WTC11 (cell line): Measurements from ENCODE around the gene CEP85. TPM values are rescaled to one million over a fixed set of nuclear protein-coding genes. Genes with fewer than 3 reads are reported as not detected.

Experiments
- ATAC-seq: fragments of 200-7000 bp; cut with Tn5 transposase; 2 replicates; pipeline ENCODE4 v1.10.0; 2021; ENCODE audit warnings: mild to moderate bottlenecking, moderate library complexity
- CTCF ChIA-PET: fragments of 300-600 bp; sonication (Branson Sonifier 250); formaldehyde crosslinking; loops from one replicate; lab custom pipeline; 2021; ENCODE audit warnings: antibody characterized with exemption; lab: Charles Lee
- POLR2A ChIA-PET: fragments of 350-600 bp; sonication (Branson Sonifier 250); formaldehyde crosslinking; loops from one replicate; lab custom pipeline; 2021; ENCODE audit warnings: antibody characterized with exemption; lab: Charles Lee
- DNase-seq: peaks from one replicate; pipeline ENCODE4 v3.0.0; 2021; ENCODE audit warnings: low spot score
- H3K27ac Mint-ChIP-seq: 2 replicates; pipeline ENCODE4 v1.8.0; 2021; ENCODE audit warnings: mixed read lengths
- H3K27me3 Mint-ChIP-seq: 2 replicates; pipeline ENCODE4 v1.8.0; 2021; ENCODE audit warnings: low read depth, mild to moderate bottlenecking, moderate library complexity, mixed read lengths
- H3K36me3 Mint-ChIP-seq: 2 replicates; pipeline ENCODE4 v1.8.0; 2021; ENCODE audit warnings: mixed read lengths
- H3K4me1 Mint-ChIP-seq: 2 replicates; pipeline ENCODE4 v1.8.0; 2022; ENCODE audit warnings: mixed read lengths
- H3K4me3 Mint-ChIP-seq: 2 replicates; pipeline ENCODE4 v1.8.0; 2021; ENCODE audit warnings: mild to moderate bottlenecking, moderate library complexity, mixed read lengths
- H3K9me3 Mint-ChIP-seq: 2 replicates; pipeline ENCODE4 v1.8.0; 2021; ENCODE audit warnings: mixed read lengths
- AR ChIP-seq: fragments of 250-450 bp; sonication (Bioruptor Pico); IDR thresholded peaks from 2 replicates; pipeline ENCODE4 v1.9.0; 2021; ENCODE audit warnings: mild to moderate bottlenecking
- ARID4B ChIP-seq: sonication (generic); formaldehyde crosslinking; IDR thresholded peaks from 2 replicates; pipeline ENCODE4 v1.8.0; 2023; ENCODE audit warnings: missing genetic modification reagents, mild to moderate bottlenecking, borderline replicate concordance
- ATF3 ChIP-seq: sonication (generic); formaldehyde crosslinking; conservative IDR thresholded peaks from 2 replicates; pipeline ENCODE4 v1.8.1; 2022; ENCODE audit warnings: mild to moderate bottlenecking, missing genetic modification reagents
- ELF4 ChIP-seq: sonication (generic); formaldehyde crosslinking; IDR thresholded peaks from 2 replicates; pipeline ENCODE4 v1.8.1; 2022; ENCODE audit warnings: low read depth, mild to moderate bottlenecking, moderate library complexity, missing genetic modification reagents
- FOXJ3 ChIP-seq: sonication (generic); formaldehyde crosslinking; IDR thresholded peaks from 2 replicates; pipeline ENCODE4 v1.9.0; 2021; ENCODE audit warnings: missing genetic modification reagents, mild to moderate bottlenecking, borderline replicate concordance
- IRF1 ChIP-seq: sonication (generic); formaldehyde crosslinking; IDR thresholded peaks from 2 replicates; pipeline ENCODE4 v1.8.0; 2023; ENCODE audit warnings: missing genetic modification reagents
- NR2C2 ChIP-seq: sonication (generic); formaldehyde crosslinking; IDR thresholded peaks from 2 replicates; pipeline ENCODE4 v1.8.0; 2022; ENCODE audit warnings: mild to moderate bottlenecking, missing genetic modification reagents
- NR3C1 ChIP-seq: sonication (generic); formaldehyde crosslinking; conservative IDR thresholded peaks from 2 replicates; pipeline ENCODE4 v1.8.1; 2023; ENCODE audit warnings: low read depth, mild to moderate bottlenecking, missing genetic modification reagents
- RELA ChIP-seq: sonication (generic); formaldehyde crosslinking; IDR thresholded peaks from 2 replicates; pipeline ENCODE4 v1.8.1; 2022; ENCODE audit warnings: missing genetic modification reagents, mild to moderate bottlenecking, borderline replicate concordance
- TCF7 ChIP-seq: sonication (generic); formaldehyde crosslinking; IDR thresholded peaks from 2 replicates; pipeline ENCODE4 v1.8.0; 2022; ENCODE audit warnings: mild to moderate bottlenecking, low read depth, missing genetic modification reagents, moderate library complexity
- TEAD1 ChIP-seq: sonication (generic); formaldehyde crosslinking; IDR thresholded peaks from 2 replicates; pipeline ENCODE4 v1.8.0; 2022; ENCODE audit warnings: mild to moderate bottlenecking, missing genetic modification reagents
- USF1 ChIP-seq: sonication (generic); formaldehyde crosslinking; IDR thresholded peaks from 2 replicates; pipeline ENCODE4 v1.8.0; 2022; ENCODE audit warnings: mild to moderate bottlenecking, missing genetic modification reagents
- USF2 ChIP-seq: sonication (generic); formaldehyde crosslinking; IDR thresholded peaks from 2 replicates; pipeline ENCODE4 v1.8.1; 2023; ENCODE audit warnings: mild to moderate bottlenecking, missing genetic modification reagents, moderate library complexity
- ZMAT4 ChIP-seq: fragments of 250-450 bp; sonication (Bioruptor Pico); IDR thresholded peaks from 2 replicates; pipeline ENCODE4 v1.9.0; 2021; ENCODE audit warnings: mild to moderate bottlenecking
- ZNF138 ChIP-seq: sonication (generic); formaldehyde crosslinking; conservative IDR thresholded peaks from 2 replicates; pipeline ENCODE4 v1.8.1; 2022; ENCODE audit warnings: mild to moderate bottlenecking, moderate library complexity, missing genetic modification reagents
- ZNF396 ChIP-seq: fragments of 250-450 bp; sonication (Bioruptor Pico); IDR thresholded peaks from 2 replicates; pipeline ENCODE4 v1.8.0; 2021; ENCODE audit warnings: mild to moderate bottlenecking, moderate library complexity, borderline replicate concordance
- ZNF512 ChIP-seq: sonication (generic); formaldehyde crosslinking; IDR thresholded peaks from 2 replicates; pipeline ENCODE4 v1.8.1; 2022; ENCODE audit warnings: missing genetic modification reagents, borderline replicate concordance
- total RNA-seq: library from RNA; stranded (reverse); gene quantifications from 3 replicates; pipeline ENCODE4 v1.2.3, GENCODE V29; 2021

The CEP85 gene
- total RNA-seq, 1 experiment from 2014 or later, result 40.8 TPM

- no peaks in the 10 kb centered on the region for H3K9me3 Mint-ChIP-seq
- no peak for ATAC-seq
- no peaks in the 10 kb centered on the region for H3K36me3 Mint-ChIP-seq
- ChIA-PET CTCF (interaction anchor here (1.1 to 2.1 kb wide), 4 partner anchors 9 to 125 kb away, joined by 3 to 5 read pairs (median 4); partner anchors contain the start of genes C1orf232 and ZNF593), POLR2A (no interaction called here)
- no peak overlapping the region for H3K4me3 Mint-ChIP-seq
- no peak for TF ChIP-seq AR
- no peak for TF ChIP-seq USF1 (CRISPR knock-in tag)
- no peak for TF ChIP-seq ELF4 (CRISPR knock-in tag)
- no peaks in the 10 kb centered on the region for H3K27me3 Mint-ChIP-seq
- no peak for DNase-seq
- H3K4me1 Mint-ChIP-seq, result peaks cover 18% of the 10 kb centered on the region
- H3K27ac Mint-ChIP-seq, result no peak overlapping the region
Measured at GRCh38 chr1:26293911-26294463, 60.0 kb downstream of the CEP85 start.

GRCh38 chr1:26295194-26296138, 61.5 kb downstream of the CEP85 start:
- ChIA-PET POLR2A (no interaction called here), CTCF (interaction anchor here (2.2 kb wide), 1 partner anchor 10 kb away, joined by 10 read pairs; no protein-coding TSS in a partner anchor)
- Mint-ChIP-seq H3K27ac (peak overlapping the region; percentile 86), H3K36me3 (no peaks in the 10 kb centered on the region), H3K4me1 (peaks cover 12% of the 10 kb centered on the region), H3K4me3 (no peak overlapping the region), H3K27me3 (no peaks in the 10 kb centered on the region), H3K9me3 (no peaks in the 10 kb centered on the region)
- no peak for DNase-seq
- no peak for ATAC-seq
- TF ChIP-seq FOXJ3 (CRISPR knock-in tag), result no peak
- no peak for TF ChIP-seq NR2C2
- TF ChIP-seq ZNF138 (CRISPR knock-in tag), result no peak
- TF ChIP-seq ZNF512 (CRISPR knock-in tag), result no peak
- no peak for TF ChIP-seq NR3C1 (CRISPR knock-in tag)
- no peak for TF ChIP-seq TEAD1 (CRISPR knock-in tag)
- no peak for TF ChIP-seq ZNF396 (CRISPR knock-in tag)
- no peak for TF ChIP-seq USF2 (CRISPR knock-in tag)
- no peak for TF ChIP-seq ZMAT4 (CRISPR knock-in tag)
- TF ChIP-seq ARID4B, result no peak
- no peak for TF ChIP-seq ATF3 (CRISPR knock-in tag)
- TF ChIP-seq TCF7 (CRISPR knock-in tag), result no peak
- TF ChIP-seq RELA, result no peak
- TF ChIP-seq IRF1, result no peak
